SHP77 (cell line): Measurements from ENCODE around the gene KRTAP2-4.

Experiments
- DNase-seq, 2 experiments: peaks; one replicate each; lab custom pipeline; 2025; lab: John Stamatoyannopoulos, UW

KRTAP2-4 gene

DNA sequence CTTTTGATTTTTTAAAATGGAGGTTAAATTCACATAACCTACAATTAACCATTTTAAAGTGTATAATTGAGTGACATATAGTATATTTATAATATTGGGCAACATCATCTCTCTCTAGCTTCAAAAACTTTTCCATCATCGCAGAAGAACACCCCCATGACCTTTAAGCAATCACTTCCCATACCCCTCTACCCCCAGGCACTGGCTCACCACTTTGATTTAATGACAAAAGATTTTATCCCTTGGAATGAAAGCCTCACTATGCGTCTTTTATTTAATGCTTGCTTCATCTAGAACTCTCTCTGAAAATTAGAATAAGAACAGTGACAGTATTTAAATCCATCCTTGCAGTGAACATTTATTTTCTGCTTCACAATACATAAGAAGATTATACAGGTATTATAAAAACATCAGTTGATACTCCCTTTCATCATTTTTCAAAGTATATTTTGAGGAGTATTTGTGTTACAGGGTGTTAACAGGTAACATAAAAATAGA lies 27.8 kb downstream of the KRTAP2-4 start:
- DNase-seq = no peak

DNA sequence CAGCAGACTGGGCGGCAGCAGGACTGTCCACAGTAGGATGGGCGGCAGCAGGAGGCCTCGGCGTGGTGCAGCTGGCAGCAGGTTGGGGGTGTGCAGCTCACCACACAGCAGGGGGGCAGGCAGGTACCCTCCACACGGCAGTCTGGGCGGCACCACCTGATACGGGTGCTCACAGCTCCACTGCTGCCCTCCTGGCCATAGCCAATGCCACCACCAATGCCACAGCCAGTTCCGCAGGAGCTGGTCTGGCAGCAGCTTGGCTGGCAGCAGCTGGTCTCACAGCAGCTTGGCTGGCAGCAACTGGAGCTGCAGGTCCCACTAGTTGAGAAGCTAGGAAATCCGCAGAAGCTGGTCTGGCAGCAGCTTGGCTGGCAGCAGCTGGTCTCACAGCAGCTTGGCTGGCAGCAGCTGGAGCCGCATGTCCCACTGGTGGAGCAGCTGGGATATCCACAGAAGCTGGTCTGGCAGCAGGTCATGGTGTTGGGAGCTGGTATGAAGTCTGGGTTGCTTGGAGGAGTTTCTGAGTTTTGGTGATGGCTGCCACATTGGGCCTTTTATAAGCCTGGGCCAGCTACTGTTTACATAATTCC lies 31.2 kb downstream of the KRTAP2-4 start, which contains the start of gene KRTAP1-3:
KRTAP1-3 (minus strand) TSS at position 529 of the 590 bp plus-strand sequence; CDS start at position 476, 53 bp downstream.
- peak in 1 of 2 experiments; percentile 6 for DNase-seq

DNA sequence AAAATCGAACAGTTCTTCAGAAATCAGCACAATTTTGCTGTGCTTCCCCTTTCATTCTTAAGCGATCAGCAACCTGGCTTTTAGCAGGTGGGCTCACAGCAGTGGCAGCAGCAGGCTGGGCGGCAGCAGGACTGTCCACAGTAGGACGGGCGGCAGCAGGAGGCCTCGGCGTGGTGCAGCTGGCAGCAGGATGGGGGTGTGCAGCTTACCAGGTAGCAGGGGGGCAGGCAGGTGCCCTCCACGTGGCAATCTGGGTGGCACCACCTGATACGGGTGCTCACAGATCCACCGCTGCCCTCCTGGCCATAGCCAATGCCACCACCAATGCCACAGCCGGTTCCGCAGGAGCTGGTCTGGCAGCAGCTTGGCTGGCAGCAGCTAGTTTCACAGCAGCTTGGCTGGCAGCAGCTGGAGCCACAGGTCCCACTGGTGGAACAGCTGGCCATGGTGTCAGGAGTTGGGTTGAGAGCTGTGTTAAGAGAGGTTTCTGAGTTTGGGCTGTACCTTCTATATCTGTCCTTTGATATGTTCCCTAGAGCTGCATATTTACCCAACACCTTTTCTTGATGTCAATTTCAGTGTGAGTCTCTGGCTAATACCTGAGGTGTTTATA lies 35.9 kb downstream of the KRTAP2-4 start, which contains the start of gene KRTAP1-4:
KRTAP1-4 (minus strand) TSS at position 563 of the 613 bp plus-strand sequence; CDS start at position 446, 117 bp downstream.
- DNase-seq = no peak

DNA sequence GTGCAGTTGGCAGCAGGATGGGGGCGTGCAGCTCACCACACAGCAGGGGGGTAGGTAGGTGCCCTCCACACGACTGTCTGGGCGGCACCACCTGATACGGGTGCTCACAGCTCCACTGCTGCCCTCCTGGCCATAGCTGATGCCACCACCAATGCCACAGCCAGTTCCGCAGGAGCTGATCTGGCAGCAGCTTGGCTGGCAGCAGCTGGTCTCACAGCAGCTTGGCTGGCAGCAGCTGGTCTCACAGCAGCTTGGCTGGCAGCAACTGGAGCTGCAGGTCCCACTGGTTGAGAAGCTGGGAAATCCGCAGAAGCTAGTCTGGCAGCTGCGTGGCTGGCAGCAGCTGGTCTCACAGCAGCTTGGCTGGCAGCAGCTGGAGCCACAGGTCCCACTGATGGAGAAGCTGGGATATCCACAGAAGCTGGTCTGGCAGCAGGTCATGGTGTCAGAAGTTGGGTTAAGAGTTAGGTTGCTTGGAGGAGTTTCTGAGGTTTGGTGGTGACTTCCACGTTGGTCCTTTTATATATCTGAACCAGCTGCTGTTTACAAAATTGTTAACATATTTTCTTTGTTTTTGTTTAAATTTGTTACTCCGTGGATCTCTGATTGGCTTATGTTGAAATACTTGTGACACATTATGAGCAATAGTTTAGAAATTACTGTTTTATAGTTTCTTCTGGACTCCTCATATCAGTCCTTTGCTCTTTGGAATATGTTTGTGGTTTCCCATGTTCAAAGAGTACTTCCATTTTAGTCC lies 38.8 kb downstream of the KRTAP2-4 start, which contains the start of gene KRTAP1-5:
KRTAP1-5 (minus strand) TSS at position 494 of the 757 bp plus-strand sequence; CDS start at position 441, 53 bp downstream.
- no peak for DNase-seq

DNA sequence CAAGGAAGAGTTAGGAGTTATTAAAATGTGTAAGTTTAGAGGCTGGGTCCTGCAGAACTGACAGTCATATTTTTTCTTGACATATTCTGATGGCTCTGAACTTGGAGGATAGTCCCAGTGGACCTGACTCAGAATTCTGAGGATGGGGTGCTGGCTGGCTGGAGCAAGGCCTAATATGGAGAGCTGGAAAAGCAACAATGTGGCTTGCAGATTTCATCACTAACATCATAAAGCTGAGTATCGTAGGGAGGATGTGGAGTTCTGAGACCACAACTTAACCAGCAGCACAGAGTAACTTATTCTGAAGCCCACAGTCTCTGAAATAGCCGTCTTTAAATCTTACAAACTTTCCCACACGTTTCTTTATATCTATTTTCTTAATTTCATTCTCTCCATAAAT lies 41.0 kb downstream of the KRTAP2-4 start:
- no peak for DNase-seq

DNA sequence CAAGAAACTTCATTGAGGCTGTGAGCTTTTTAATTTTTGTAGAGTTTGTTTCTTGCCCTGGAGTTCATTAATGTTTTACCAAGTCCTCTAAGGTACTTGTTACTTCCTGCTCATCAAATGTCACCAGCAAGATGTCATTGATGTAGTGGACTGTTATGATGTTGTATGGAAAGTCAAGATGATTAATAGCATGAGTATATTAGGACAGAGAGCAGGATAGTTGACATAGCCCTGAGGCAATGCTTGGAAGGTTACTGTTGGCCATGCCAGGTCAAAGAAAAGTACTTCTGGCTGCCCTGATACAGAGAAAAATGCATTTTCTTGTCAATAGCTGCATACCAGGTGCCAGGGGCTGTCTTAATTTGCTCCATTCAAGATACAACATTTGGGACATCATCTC lies 45.3 kb downstream of the KRTAP2-4 start:
- DNase-seq = no peak

DNA sequence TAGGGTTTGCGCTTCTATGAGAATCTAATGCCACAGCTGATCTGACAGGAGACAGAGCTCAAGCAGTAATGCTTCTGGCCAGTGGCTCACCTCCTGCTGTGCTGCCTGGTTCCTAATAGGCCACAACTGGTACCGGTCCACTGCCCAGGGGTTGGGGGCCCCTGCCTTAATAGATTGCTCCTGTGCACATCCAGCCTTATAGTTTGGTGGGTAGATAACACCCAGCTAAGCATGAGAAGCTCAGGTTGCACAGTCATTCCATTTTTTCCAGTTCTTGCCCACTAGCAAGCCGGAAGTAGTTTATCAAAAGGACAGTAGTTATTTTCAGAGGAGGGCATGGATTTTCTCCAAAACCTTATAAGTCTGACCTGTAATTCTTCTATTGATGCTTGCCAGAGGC lies 46.3 kb downstream of the KRTAP2-4 start:
- DNase-seq = no peak

DNA sequence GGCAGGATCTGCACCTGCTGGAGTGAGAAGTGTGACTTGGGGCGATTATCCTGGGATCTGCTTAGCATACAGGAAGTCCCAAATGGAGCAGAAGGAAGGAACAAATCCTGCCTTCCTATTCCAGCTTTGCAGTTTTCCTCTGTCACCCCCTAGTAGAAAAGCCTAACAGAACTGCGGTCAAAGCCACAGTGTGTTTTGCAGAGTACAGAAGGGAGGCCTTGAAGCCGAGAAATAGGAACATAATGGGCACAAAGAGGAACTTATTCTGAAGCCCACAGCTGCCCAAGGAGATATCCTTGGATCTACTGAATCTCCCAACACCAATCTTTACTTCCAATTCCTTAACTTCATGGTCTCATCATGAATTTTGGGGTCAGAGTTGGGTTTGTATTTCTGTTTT lies 47.1 kb downstream of the KRTAP2-4 start:
- DNase-seq = no peak

DNA sequence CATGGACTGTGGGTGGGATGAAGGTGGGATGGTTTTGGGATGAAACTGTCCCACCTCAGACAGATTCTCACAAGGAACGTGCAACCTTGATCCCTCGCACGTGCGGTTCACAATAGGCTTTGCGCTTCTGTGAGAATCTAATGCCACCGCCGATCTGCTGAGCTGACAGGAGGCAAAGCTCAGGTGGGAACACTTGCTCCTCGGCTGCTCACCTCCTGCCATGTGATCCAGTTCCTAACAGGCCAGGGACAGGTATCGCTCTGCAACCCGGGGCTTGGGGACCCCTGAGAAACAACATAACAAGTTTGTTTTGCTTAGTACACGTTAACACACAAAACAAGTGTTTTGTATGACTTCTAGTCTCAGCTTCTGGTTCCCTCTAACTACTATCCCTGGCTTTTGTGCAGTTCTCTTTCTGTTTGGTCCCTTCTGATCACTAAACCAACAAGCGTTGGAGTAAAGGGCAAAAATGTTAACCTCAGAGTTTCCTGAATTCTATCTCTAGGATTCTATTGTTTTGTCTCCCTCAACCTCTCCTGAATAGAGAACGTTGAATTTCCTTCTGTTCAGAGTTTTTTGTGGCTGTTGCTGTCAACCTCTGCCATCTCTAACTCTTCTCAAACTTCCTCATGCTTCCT lies 49.0 kb downstream of the KRTAP2-4 start:
- DNase-seq = no peak

DNA sequence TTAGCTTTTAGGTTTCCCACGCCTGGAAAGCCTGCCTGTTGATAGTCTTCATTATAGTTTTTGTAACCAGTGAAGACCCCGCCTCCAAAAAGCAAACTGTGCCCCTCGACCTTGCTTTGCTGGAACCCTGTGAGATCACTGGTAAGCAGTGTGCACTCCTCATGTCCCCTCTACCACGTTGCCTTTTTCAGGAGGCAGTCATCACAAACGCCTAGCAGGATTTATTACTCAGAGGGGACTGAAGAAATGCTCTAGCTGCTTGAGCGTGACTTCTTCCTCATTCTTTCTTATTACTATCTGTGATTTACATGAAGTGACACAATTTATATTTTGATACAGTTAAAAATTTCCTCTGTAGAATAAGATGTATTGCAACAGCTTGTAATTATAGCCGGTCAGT lies 50.2 kb downstream of the KRTAP2-4 start:
- no peak for DNase-seq
